Renal cortical epithelial cell (primary cell): ENCODE measurements around the gene TGFBI. TPM values are rescaled to one million over a fixed set of nuclear protein-coding genes. Genes with fewer than 3 reads are reported as not detected.

Experiments
- DNase-seq: peaks from one replicate; pipeline ENCODE4 v3.0.0-alpha.2; 2011; ENCODE audit warnings: low read depth
- total RNA-seq: library from RNA; depleted of rRNA; stranded (reverse); fragments of >200 nt; gene quantifications from 2 replicates; pipeline ENCODE4 v1.2.3, GENCODE V29; 2014

Gene TGFBI
- total RNA-seq = 468 and 692 TPM in 2 replicates

- no peak for DNase-seq
These were observed at the start of gene TGFBI for GRCh38 chr5:136028782-136029742. TSS of gene TGFBI (plus strand) at chr5:136028988. CDS start at chr5:136029056, 68 bp downstream.

- no peak for DNase-seq
These were observed 49.8 kb upstream of the TGFBI start for GRCh38 chr5:135978993-135979392.

GRCh38 chr5:135979510-135979909 lies 49.3 kb upstream of the TGFBI start:
- DNase-seq = no peak

GRCh38 chr5:135980620-135981019 lies 48.2 kb upstream of the TGFBI start:
- no peak for DNase-seq

GRCh38 chr5:135985951-135986350 lies 42.8 kb upstream of the TGFBI start:
- no peak for DNase-seq

- DNase-seq = no peak
These were observed 42.4 kb upstream of the TGFBI start for GRCh38 chr5:135986401-135986800.

- no peak for DNase-seq
These were observed 41.8 kb upstream of the TGFBI start for GRCh38 chr5:135986891-135987401.

- no peak for DNase-seq
These were observed 40.2 kb upstream of the TGFBI start for GRCh38 chr5:135988546-135988945.

- DNase-seq = no peak
These were observed 39.1 kb upstream of the TGFBI start for GRCh38 chr5:135989686-135990085.

- DNase-seq = no peak
These were observed 38.1 kb upstream of the TGFBI start for GRCh38 chr5:135990528-135991255.

GRCh38 chr5:135991429-135991828 lies 37.4 kb upstream of the TGFBI start:
- DNase-seq = no peak

GRCh38 chr5:135993335-135993879 lies 35.4 kb upstream of the TGFBI start:
- no peak for DNase-seq

GRCh38 chr5:135993880-135994636 lies 34.7 kb upstream of the TGFBI start:
- peak; percentile 24 for DNase-seq

GRCh38 chr5:135995976-135996375 lies 32.8 kb upstream of the TGFBI start:
- no peak for DNase-seq

- DNase-seq = peak; percentile 32
These were observed 32.2 kb upstream of the TGFBI start for GRCh38 chr5:135996611-135997010.

- DNase-seq = no peak
These were observed 31.0 kb upstream of the TGFBI start for GRCh38 chr5:135997673-135998335.

- DNase-seq = no peak
These were observed 29.9 kb upstream of the TGFBI start for GRCh38 chr5:135998889-135999288.

- peak; percentile 56 for DNase-seq
These were observed 29.2 kb upstream of the TGFBI start for GRCh38 chr5:135999406-136000139.

GRCh38 chr5:136000147-136000546 lies 28.6 kb upstream of the TGFBI start:
- no peak for DNase-seq

- DNase-seq = no peak
These were observed 27.9 kb upstream of the TGFBI start for GRCh38 chr5:136000932-136001331.
